ENCODE data around the gene ATP23. TPM values are rescaled to one million over a fixed set of nuclear protein-coding genes. Genes with fewer than 3 reads are reported as not detected.

Gene ATP23
- polyA plus RNA-seq, 1 of the 3 experiments (the other 2 are of a cell fraction), result 6.4 TPM

DNA sequence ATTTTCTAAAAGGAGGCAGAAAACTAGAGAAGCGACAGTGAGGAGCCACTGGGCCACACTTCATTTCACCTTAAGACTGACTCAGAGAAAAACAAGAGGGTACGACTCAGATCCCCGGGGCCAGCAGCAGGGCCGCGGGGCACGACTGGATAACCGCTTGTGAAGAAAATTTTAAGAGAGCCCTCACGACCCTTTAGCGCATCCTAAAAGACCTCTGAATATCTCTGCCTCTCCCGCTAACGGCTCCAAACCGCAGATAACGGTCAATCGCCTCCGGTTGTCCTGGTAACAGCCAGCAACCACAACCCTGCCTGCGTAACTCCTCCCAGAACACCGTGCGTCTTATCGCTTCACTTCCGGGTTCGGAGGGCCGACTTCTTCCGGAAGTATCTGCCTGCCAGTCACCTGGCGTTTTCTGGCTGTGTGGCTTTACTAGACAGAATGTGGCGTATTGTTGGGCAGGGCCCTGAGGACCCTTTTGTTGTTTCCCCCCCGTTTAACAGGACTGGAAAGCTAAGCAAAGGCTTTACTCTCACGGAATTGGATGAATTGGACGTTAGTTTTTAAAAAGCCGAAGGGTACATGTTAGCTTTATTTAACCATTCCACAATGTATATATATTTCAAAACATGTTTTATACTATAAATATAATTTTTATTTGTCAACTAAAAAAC is 5.4 kb upstream of the ATP23 start:
- Histone ChIP-seq H3K27ac (ENCODE audit: low read depth in 2 of 2, low read length in 1 of 2) (peak overlapping the region; percentile 63 to 80), H3K4me1 (ENCODE audit: control insufficient read depth in 1 of 2, insufficient read depth in 2 of 2, low read depth in 1 of 2, low read length in 1 of 2) (peaks cover 4 to 8% of the 10 kb centered on the region in 2 experiments; a peak in 3 of 4 replicates), H3K9me3 (no peaks in the 10 kb centered on the region), H3K9ac (peak overlapping the region; percentile 70), H4K20me1 (ENCODE audit: insufficient read depth) (no peaks in the 10 kb centered on the region), H3K36me3 (replicated peaks in 1 of 2; ENCODE audit: control insufficient read depth in 1 of 2, insufficient read depth in 2 of 2, low read length in 1 of 2) (peaks cover 0 to 25% of the 10 kb centered on the region in 2 experiments), H3K4me3 (ENCODE audit: low read depth in 2 of 2, low read length in 1 of 2) (peak overlapping the region; percentile 65 to 78), H3K27me3 (ENCODE audit: insufficient read depth) (no peaks in the 10 kb centered on the region), H3K4me2 (peak overlapping the region; percentile 63), H3K79me2 (ENCODE audit: insufficient read depth) (0 out of 2 replicates have a peak, but pooled peaks cover 10% of the 10 kb centered on the region), H2AFZ (ENCODE audit: low read depth) (peak overlapping the region; percentile 100), H3K9me2 (no peaks in the 10 kb centered on the region), H3F3A (replicated peaks; ENCODE audit: insufficient read depth) (no peaks in the 10 kb centered on the region)
- CTCF ChIA-PET, result interaction anchor here (0.7 kb wide), 1 partner anchor 124 kb away, joined by 3 read pairs; no protein-coding TSS in a partner anchor
- peak; percentile 87 for DNase-seq
- POLR2A ChIA-PET, result interaction anchor here (0.6 kb wide), 1 partner anchor 12 kb away, joined by 4 read pairs; no protein-coding TSS in a partner anchor
- under 1% methylated on average over 29 of the region's 29 CpGs for WGBS (ENCODE audit: low lambda C conversion rate)
- TF ChIP-seq RCOR1 (IDR thresholded peaks at IDR 0.05; ENCODE audit: low read length) (no peak), EP300 (IDR thresholded peaks at IDR 0.05; ENCODE audit: borderline replicate concordance in 1 of 2, low read depth in 1 of 2, low read length in 1 of 2) (peak in 1 of 2 experiments; percentile 25; a peak in 1 of 4 replicates), NFIC (IDR thresholded peaks at IDR 0.05; ENCODE audit: borderline replicate concordance) (no peak), JUND (IDR thresholded peaks at IDR 0.05) (no peak), RXRA (IDR thresholded peaks at IDR 0.05; ENCODE audit: borderline replicate concordance, low read depth) (no peak), FOXJ3 (CRISPR knock-in tag; IDR thresholded peaks at IDR 0.05) (no peak), POLR2AphosphoS5 (IDR thresholded peaks at IDR 0.05; ENCODE audit: low read depth, low read length) (peak; percentile 94), GABPA (IDR thresholded peaks at IDR 0.05; ENCODE audit: low read depth) (peak; percentile 93), TCF12 (IDR thresholded peaks at IDR 0.05) (peak; percentile 27; the same call in 1 of the 2 replicates), SMC3 (IDR thresholded peaks at IDR 0.05; ENCODE audit: low read depth, low read length) (no peak), TAF1 (IDR thresholded peaks at IDR 0.05; ENCODE audit: borderline replicate concordance, low read depth, low read length) (peak; percentile 86; the same call in 1 of the 2 replicates), MXI1 (IDR thresholded peaks at IDR 0.05; ENCODE audit: low read depth, low read length) (peak; percentile 86), SIN3A (IDR thresholded peaks at IDR 0.05; ENCODE audit: borderline replicate concordance, low read depth, low read length) (peak; percentile 85; the same call in 1 of the 2 replicates), RFX5 (IDR thresholded peaks at IDR 0.05; ENCODE audit: low read length) (peak; percentile 78), YY1 (IDR thresholded peaks at IDR 0.05; ENCODE audit: low read depth) (peak; percentile 17; the same call in 1 of the 2 replicates), CHD2 (IDR thresholded peaks at IDR 0.05; ENCODE audit: low read length, partially characterized antibody) (peak; percentile 86), RAD21 (IDR thresholded peaks at IDR 0.05; ENCODE audit: low read length) (no peak), FOSL2 (IDR thresholded peaks at IDR 0.05; ENCODE audit: borderline replicate concordance, low read depth) (peak; percentile 19; the same call in 1 of the 2 replicates)
- TF ChIP-seq, protein P1, sequence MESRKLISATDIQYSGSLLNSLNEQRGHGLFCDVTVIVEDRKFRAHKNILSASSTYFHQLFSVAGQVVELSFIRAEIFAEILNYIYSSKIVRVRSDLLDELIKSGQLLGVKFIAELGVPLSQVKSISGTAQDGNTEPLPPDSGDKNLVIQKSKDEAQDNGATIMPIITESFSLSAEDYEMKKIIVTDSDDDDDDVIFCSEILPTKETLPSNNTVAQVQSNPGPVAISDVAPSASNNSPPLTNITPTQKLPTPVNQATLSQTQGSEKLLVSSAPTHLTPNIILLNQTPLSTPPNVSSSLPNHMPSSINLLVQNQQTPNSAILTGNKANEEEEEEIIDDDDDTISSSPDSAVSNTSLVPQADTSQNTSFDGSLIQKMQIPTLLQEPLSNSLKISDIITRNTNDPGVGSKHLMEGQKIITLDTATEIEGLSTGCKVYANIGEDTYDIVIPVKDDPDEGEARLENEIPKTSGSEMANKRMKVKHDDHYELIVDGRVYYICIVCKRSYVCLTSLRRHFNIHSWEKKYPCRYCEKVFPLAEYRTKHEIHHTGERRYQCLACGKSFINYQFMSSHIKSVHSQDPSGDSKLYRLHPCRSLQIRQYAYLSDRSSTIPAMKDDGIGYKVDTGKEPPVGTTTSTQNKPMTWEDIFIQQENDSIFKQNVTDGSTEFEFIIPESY (IDR thresholded peaks at IDR 0.05; ENCODE audit: borderline replicate concordance, low read depth), result no peak
- TF ChIP-seq, protein P2, sequence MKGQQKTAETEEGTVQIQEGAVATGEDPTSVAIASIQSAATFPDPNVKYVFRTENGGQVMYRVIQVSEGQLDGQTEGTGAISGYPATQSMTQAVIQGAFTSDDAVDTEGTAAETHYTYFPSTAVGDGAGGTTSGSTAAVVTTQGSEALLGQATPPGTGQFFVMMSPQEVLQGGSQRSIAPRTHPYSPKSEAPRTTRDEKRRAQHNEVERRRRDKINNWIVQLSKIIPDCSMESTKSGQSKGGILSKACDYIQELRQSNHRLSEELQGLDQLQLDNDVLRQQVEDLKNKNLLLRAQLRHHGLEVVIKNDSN (IDR thresholded peaks at IDR 0.05; ENCODE audit: borderline replicate concordance, low read depth), result no peak
- TF ChIP-seq, protein P3, sequence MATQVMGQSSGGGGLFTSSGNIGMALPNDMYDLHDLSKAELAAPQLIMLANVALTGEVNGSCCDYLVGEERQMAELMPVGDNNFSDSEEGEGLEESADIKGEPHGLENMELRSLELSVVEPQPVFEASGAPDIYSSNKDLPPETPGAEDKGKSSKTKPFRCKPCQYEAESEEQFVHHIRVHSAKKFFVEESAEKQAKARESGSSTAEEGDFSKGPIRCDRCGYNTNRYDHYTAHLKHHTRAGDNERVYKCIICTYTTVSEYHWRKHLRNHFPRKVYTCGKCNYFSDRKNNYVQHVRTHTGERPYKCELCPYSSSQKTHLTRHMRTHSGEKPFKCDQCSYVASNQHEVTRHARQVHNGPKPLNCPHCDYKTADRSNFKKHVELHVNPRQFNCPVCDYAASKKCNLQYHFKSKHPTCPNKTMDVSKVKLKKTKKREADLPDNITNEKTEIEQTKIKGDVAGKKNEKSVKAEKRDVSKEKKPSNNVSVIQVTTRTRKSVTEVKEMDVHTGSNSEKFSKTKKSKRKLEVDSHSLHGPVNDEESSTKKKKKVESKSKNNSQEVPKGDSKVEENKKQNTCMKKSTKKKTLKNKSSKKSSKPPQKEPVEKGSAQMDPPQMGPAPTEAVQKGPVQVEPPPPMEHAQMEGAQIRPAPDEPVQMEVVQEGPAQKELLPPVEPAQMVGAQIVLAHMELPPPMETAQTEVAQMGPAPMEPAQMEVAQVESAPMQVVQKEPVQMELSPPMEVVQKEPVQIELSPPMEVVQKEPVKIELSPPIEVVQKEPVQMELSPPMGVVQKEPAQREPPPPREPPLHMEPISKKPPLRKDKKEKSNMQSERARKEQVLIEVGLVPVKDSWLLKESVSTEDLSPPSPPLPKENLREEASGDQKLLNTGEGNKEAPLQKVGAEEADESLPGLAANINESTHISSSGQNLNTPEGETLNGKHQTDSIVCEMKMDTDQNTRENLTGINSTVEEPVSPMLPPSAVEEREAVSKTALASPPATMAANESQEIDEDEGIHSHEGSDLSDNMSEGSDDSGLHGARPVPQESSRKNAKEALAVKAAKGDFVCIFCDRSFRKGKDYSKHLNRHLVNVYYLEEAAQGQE (IDR thresholded peaks at IDR 0.05; ENCODE audit: low read depth, low read length), result no peak; the same call in 1 of the 2 replicates
- TF ChIP-seq, protein P4, sequence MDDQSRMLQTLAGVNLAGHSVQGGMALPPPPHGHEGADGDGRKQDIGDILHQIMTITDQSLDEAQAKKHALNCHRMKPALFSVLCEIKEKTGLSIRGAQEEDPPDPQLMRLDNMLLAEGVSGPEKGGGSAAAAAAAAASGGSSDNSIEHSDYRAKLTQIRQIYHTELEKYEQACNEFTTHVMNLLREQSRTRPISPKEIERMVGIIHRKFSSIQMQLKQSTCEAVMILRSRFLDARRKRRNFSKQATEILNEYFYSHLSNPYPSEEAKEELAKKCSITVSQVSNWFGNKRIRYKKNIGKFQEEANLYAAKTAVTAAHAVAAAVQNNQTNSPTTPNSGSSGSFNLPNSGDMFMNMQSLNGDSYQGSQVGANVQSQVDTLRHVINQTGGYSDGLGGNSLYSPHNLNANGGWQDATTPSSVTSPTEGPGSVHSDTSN (IDR thresholded peaks at IDR 0.05), result peak; percentile 87
- TF ChIP-seq, protein P5, sequence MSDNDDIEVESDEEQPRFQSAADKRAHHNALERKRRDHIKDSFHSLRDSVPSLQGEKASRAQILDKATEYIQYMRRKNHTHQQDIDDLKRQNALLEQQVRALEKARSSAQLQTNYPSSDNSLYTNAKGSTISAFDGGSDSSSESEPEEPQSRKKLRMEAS (IDR thresholded peaks at IDR 0.05; ENCODE audit: low read depth), result peak; percentile 92
- TF ChIP-seq, protein P6, sequence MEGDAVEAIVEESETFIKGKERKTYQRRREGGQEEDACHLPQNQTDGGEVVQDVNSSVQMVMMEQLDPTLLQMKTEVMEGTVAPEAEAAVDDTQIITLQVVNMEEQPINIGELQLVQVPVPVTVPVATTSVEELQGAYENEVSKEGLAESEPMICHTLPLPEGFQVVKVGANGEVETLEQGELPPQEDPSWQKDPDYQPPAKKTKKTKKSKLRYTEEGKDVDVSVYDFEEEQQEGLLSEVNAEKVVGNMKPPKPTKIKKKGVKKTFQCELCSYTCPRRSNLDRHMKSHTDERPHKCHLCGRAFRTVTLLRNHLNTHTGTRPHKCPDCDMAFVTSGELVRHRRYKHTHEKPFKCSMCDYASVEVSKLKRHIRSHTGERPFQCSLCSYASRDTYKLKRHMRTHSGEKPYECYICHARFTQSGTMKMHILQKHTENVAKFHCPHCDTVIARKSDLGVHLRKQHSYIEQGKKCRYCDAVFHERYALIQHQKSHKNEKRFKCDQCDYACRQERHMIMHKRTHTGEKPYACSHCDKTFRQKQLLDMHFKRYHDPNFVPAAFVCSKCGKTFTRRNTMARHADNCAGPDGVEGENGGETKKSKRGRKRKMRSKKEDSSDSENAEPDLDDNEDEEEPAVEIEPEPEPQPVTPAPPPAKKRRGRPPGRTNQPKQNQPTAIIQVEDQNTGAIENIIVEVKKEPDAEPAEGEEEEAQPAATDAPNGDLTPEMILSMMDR (IDR thresholded peaks at IDR 0.05), result no peak
